Neural cell (in vitro differentiated cells): Measurements from ENCODE around the gene GATAD2A.

ENCODE experiments used
- TAF1 ChIP-seq: IDR thresholded peaks from 2 replicates; pipeline ENCODE4 v1.6.1; 2012; ENCODE audit warnings: low read depth
- TF ChIP-seq, protein P1 (sequence below): fragments of 450-650 bp; IDR thresholded peaks from 2 replicates; pipeline ENCODE4 v1.5.1; 2014; ENCODE audit warnings: antibody characterized with exemption, mild to moderate bottlenecking, moderate library complexity; ENCODE audit not compliant: poor library complexity, severe bottlenecking

DNA sequence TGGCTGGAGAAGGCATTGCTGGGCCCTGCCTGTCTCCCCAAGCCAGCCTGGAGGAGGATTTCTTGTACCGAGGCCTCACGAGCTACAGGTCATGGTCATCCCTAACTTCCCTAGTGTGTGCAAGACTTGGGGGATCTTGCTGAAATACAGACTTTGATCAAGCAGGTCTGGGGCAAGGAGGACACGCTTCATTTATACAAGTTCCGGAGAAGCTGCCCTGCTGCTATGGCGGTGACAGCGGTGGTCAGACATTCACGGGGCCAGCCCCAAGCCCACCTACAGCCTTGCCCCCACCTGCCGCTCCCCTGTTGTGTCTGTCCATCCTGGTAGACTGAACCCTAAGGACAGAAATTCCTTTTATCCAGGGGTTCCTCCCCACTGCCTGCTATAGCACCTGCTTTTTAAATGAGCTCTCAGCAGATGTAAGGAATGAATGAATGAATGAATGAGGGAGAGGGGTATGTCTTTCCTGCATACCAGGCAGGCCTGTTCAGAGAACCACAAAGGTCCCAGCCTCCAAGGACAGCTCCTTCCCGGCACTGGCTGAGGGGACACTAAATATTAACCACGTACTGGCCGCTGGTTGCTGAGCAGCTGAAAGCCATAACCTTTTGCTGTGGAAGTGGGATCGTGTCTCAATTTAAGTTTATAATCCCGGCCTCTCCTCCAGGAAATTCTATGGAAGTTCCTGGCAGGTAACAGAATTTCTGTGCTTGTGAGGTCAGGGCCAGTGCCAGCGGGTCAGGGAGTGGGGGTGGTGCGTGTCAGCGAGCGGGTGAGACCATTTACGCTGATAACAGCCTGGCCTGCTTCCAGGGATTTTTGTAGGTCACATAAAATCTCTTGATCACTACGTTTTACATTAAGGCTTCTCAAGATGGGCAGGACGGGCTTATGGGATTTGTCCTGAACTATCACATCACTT lies 82.7 kb downstream of the GATAD2A start:
- TF ChIP-seq TAF1 = no peak
- TF ChIP-seq, protein P1, sequence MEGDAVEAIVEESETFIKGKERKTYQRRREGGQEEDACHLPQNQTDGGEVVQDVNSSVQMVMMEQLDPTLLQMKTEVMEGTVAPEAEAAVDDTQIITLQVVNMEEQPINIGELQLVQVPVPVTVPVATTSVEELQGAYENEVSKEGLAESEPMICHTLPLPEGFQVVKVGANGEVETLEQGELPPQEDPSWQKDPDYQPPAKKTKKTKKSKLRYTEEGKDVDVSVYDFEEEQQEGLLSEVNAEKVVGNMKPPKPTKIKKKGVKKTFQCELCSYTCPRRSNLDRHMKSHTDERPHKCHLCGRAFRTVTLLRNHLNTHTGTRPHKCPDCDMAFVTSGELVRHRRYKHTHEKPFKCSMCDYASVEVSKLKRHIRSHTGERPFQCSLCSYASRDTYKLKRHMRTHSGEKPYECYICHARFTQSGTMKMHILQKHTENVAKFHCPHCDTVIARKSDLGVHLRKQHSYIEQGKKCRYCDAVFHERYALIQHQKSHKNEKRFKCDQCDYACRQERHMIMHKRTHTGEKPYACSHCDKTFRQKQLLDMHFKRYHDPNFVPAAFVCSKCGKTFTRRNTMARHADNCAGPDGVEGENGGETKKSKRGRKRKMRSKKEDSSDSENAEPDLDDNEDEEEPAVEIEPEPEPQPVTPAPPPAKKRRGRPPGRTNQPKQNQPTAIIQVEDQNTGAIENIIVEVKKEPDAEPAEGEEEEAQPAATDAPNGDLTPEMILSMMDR = no peak
